ENCODE measurements around the gene PRDM16.

DNA sequence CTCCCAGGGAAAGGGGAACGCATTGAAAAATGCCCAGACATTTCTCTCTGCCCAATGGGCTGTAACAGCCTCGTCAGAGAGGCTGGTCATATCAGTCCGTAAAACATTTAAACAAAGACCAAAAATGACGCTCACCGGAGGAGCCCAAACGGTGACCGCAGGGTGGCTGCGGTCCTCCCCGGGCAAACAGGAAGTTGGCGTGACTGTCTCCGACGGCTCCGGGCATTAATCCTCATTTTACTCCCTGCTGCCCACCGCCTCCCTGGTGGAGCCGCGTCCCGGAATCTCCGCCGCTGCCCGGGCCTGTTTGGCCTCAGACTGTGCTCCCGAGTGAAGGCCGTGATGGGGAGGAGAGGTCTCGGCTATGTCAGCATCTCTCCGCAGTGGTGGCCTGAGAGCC, 9.9 kb downstream of the PRDM16 start:
- TF ChIP-seq, protein P1, sequence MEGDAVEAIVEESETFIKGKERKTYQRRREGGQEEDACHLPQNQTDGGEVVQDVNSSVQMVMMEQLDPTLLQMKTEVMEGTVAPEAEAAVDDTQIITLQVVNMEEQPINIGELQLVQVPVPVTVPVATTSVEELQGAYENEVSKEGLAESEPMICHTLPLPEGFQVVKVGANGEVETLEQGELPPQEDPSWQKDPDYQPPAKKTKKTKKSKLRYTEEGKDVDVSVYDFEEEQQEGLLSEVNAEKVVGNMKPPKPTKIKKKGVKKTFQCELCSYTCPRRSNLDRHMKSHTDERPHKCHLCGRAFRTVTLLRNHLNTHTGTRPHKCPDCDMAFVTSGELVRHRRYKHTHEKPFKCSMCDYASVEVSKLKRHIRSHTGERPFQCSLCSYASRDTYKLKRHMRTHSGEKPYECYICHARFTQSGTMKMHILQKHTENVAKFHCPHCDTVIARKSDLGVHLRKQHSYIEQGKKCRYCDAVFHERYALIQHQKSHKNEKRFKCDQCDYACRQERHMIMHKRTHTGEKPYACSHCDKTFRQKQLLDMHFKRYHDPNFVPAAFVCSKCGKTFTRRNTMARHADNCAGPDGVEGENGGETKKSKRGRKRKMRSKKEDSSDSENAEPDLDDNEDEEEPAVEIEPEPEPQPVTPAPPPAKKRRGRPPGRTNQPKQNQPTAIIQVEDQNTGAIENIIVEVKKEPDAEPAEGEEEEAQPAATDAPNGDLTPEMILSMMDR (conservative IDR thresholded peaks at IDR 0.05; ENCODE audit: low read length) = no peak
- no peak for TF ChIP-seq EZH2phosphoT487 (IDR thresholded peaks at IDR 0.05; ENCODE audit: borderline replicate concordance, low read depth, low read length)
